ENCODE results near the gene PMIS2.

PMIS2 gene

DNA sequence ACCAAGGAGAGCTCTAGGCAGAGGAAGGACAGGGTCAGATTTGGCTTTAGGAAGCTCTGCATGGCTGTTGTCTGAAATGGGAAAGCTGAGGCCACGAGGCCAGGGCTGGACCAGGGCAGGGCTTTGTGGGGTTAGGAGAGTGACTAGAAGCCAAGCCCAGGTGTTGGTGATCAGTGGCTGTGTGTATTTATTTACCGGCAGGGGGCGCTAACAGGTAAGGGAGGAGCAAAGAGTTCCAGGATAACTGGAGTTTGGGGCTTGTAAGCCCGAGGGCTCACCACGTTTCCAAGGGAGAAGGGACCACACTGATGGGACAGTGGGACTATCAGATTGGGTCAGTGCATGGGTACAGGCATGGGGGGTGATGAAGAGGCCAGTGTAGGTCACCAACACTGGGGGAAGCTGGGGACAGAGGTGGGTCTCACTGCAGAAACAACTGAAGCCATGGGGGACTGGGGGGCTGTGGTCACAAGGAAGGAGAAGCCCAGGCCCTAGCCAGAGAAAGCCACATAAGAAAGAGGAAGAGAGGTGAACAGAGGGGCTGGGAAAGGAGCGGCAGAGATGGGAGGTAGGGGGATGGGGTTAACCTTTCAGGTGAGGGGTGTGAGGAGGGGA, 36.7 kb upstream of the PMIS2 start:
- Histone ChIP-seq H3K9me3 (ENCODE audit: control insufficient read depth, low read length) (no peaks in the 10 kb centered on the region), H3K4me3 (ENCODE audit: extremely low read depth, insufficient read depth, low read length, poor library complexity, severe bottlenecking) (no peak overlapping the region), H3K4me1 (ENCODE audit: control insufficient read depth, insufficient read depth, low read length, poor library complexity, severe bottlenecking) (peaks cover 7% of the 10 kb centered on the region), H3K27ac (ENCODE audit: low read depth, low read length, severe bottlenecking) (no peak overlapping the region), H3K36me3 (ENCODE audit: control insufficient read depth, insufficient read depth, low read length) (peaks cover 16% of the 10 kb centered on the region)
- WGBS, 2 experiments (ENCODE audit: insufficient coverage in 2 of 2): 26 to 35% methylated on average over 6 of the region's 6 CpGs

- WGBS, 2 experiments (ENCODE audit: insufficient coverage in 2 of 2): 92 to 95% methylated on average over 10 to 15 of the region's 15 CpGs
- H3K9me3 ChIP-seq (ENCODE audit: control insufficient read depth, low read length): no peaks in the 10 kb centered on the region
- no peak overlapping the region for H3K4me3 ChIP-seq (ENCODE audit: extremely low read depth, insufficient read depth, low read length, poor library complexity, severe bottlenecking)
- no peak overlapping the region for H3K27ac ChIP-seq (ENCODE audit: low read depth, low read length, severe bottlenecking)
- H3K4me1 ChIP-seq (ENCODE audit: control insufficient read depth, insufficient read depth, low read length, poor library complexity, severe bottlenecking): peaks cover 7% of the 10 kb centered on the region
- peaks cover 16% of the 10 kb centered on the region for H3K36me3 ChIP-seq (ENCODE audit: control insufficient read depth, insufficient read depth, low read length)
These were observed 36.0 kb upstream of the PMIS2 start for GRCh38 chr19:35549879-35550523.

- Histone ChIP-seq H3K27ac (ENCODE audit: low read depth, low read length, severe bottlenecking) (no peak overlapping the region), H3K9me3 (ENCODE audit: control insufficient read depth, low read length) (no peaks in the 10 kb centered on the region), H3K36me3 (ENCODE audit: control insufficient read depth, insufficient read depth, low read length) (peaks cover 16% of the 10 kb centered on the region), H3K4me1 (ENCODE audit: control insufficient read depth, insufficient read depth, low read length, poor library complexity, severe bottlenecking) (peaks cover 4% of the 10 kb centered on the region), H3K4me3 (ENCODE audit: extremely low read depth, insufficient read depth, low read length, poor library complexity, severe bottlenecking) (no peak overlapping the region)
- WGBS, 2 experiments (ENCODE audit: insufficient coverage in 2 of 2): 94 to 95% methylated on average over 18 to 21 of the region's 21 CpGs
These were observed 34.7 kb upstream of the PMIS2 start for GRCh38 chr19:35551091-35551810.

- Histone ChIP-seq H3K36me3 (ENCODE audit: control insufficient read depth, insufficient read depth, low read length) (peaks cover 6% of the 10 kb centered on the region), H3K9me3 (ENCODE audit: control insufficient read depth, low read length) (no peaks in the 10 kb centered on the region), H3K27ac (ENCODE audit: low read depth, low read length, severe bottlenecking) (no peak overlapping the region), H3K4me3 (ENCODE audit: extremely low read depth, insufficient read depth, low read length, poor library complexity, severe bottlenecking) (no peak overlapping the region), H3K4me1 (ENCODE audit: control insufficient read depth, insufficient read depth, low read length, poor library complexity, severe bottlenecking) (no peaks in the 10 kb centered on the region)
- WGBS, 2 experiments (ENCODE audit: insufficient coverage in 2 of 2): 82 to 83% methylated on average over 8 to 12 of the region's 13 CpGs
These were observed 33.2 kb upstream of the PMIS2 start for GRCh38 chr19:35552534-35553384.

- H3K4me3 ChIP-seq (ENCODE audit: extremely low read depth, insufficient read depth, low read length, poor library complexity, severe bottlenecking): no peak overlapping the region
- no peaks in the 10 kb centered on the region for H3K9me3 ChIP-seq (ENCODE audit: control insufficient read depth, low read length)
- H3K27ac ChIP-seq (ENCODE audit: low read depth, low read length, severe bottlenecking): no peak overlapping the region
- H3K4me1 ChIP-seq (ENCODE audit: control insufficient read depth, insufficient read depth, low read length, poor library complexity, severe bottlenecking): no peaks in the 10 kb centered on the region
- peaks cover 4% of the 10 kb centered on the region for H3K36me3 ChIP-seq (ENCODE audit: control insufficient read depth, insufficient read depth, low read length)
- WGBS, 2 experiments (ENCODE audit: insufficient coverage in 2 of 2): 65 to 75% methylated on average over 11 to 14 of the region's 14 CpGs
These were observed 32.5 kb upstream of the PMIS2 start for GRCh38 chr19:35553385-35554000.

DNA sequence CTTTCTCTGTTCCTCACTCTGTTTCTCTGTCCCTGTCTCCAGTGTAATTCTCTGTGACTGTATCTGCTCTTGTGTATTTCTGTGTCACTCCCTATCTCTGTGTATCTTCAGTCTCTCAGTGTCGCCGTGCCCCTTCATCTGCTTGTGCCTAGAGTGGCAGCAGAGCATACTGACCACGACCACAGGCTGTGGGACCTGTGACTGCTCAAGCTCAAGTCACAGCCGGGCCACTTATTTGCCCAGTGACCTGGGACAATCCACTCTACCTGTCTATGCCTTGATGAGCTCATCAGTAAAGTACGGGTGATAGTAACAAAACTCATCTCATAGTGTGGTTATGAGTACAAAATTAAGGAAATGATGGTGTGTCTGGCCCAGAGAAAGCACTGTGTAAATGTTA, 31.9 kb upstream of the PMIS2 start:
- Histone ChIP-seq H3K36me3 (ENCODE audit: control insufficient read depth, insufficient read depth, low read length) (no peaks in the 10 kb centered on the region), H3K4me1 (ENCODE audit: control insufficient read depth, insufficient read depth, low read length, poor library complexity, severe bottlenecking) (no peaks in the 10 kb centered on the region), H3K9me3 (ENCODE audit: control insufficient read depth, low read length) (no peaks in the 10 kb centered on the region), H3K27ac (ENCODE audit: low read depth, low read length, severe bottlenecking) (no peak overlapping the region), H3K4me3 (ENCODE audit: extremely low read depth, insufficient read depth, low read length, poor library complexity, severe bottlenecking) (no peak overlapping the region)
- WGBS, 2 experiments (ENCODE audit: insufficient coverage in 2 of 2): 78 to 84% methylated on average over 4 to 5 of the region's 5 CpGs

DNA sequence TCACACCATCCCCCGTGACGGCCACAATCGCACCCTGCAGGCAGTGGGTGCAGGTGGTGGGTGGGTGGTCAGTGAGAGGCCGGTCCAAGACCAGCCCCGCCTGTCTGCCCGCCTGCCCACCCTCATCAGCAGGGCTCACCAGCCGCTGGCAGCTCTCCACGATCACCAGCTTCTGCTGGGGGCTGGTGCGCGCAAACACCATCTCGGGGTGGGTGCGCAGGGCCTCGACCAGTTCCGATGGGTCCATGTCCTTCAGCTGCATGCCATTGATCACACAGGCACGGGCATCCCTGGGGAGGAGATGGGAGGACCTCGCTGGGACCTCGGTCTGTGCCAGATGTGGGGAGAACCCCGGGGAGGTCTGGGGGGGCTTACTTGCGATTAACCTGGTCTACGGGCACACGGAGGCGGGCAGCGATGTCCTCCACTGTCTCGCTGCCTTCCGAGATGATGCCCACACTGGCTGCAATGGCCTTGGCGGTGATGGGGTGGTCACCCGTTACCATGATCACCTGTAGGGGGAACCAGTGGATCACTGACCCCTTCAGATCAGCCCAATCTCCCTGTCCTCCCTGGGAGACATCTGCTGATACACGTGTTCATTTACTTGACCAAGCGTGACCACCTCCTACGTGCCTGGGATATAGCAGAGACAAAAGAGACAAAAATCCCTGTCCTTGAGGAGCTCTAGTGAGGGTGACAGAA, 30.5 kb upstream of the PMIS2 start:
- Histone ChIP-seq H3K36me3 (ENCODE audit: control insufficient read depth, insufficient read depth, low read length) (no peaks in the 10 kb centered on the region), H3K4me1 (ENCODE audit: control insufficient read depth, insufficient read depth, low read length, poor library complexity, severe bottlenecking) (no peaks in the 10 kb centered on the region), H3K4me3 (ENCODE audit: extremely low read depth, insufficient read depth, low read length, poor library complexity, severe bottlenecking) (no peak overlapping the region), H3K27ac (ENCODE audit: low read depth, low read length, severe bottlenecking) (no peak overlapping the region), H3K9me3 (ENCODE audit: control insufficient read depth, low read length) (no peaks in the 10 kb centered on the region)
- WGBS, 2 experiments (ENCODE audit: insufficient coverage in 2 of 2): 73 to 75% methylated on average over 22 to 25 of the region's 30 CpGs

GRCh38 chr19:35556025-35556590, 29.9 kb upstream of the PMIS2 start:
- H3K27ac ChIP-seq (ENCODE audit: low read depth, low read length, severe bottlenecking): no peak overlapping the region
- WGBS, 2 experiments (ENCODE audit: insufficient coverage in 2 of 2): 86 to 88% methylated on average over 8 to 9 of the region's 9 CpGs
- no peak overlapping the region for H3K4me3 ChIP-seq (ENCODE audit: extremely low read depth, insufficient read depth, low read length, poor library complexity, severe bottlenecking)
- no peaks in the 10 kb centered on the region for H3K9me3 ChIP-seq (ENCODE audit: control insufficient read depth, low read length)
- H3K36me3 ChIP-seq (ENCODE audit: control insufficient read depth, insufficient read depth, low read length): no peaks in the 10 kb centered on the region
- H3K4me1 ChIP-seq (ENCODE audit: control insufficient read depth, insufficient read depth, low read length, poor library complexity, severe bottlenecking): no peaks in the 10 kb centered on the region

DNA sequence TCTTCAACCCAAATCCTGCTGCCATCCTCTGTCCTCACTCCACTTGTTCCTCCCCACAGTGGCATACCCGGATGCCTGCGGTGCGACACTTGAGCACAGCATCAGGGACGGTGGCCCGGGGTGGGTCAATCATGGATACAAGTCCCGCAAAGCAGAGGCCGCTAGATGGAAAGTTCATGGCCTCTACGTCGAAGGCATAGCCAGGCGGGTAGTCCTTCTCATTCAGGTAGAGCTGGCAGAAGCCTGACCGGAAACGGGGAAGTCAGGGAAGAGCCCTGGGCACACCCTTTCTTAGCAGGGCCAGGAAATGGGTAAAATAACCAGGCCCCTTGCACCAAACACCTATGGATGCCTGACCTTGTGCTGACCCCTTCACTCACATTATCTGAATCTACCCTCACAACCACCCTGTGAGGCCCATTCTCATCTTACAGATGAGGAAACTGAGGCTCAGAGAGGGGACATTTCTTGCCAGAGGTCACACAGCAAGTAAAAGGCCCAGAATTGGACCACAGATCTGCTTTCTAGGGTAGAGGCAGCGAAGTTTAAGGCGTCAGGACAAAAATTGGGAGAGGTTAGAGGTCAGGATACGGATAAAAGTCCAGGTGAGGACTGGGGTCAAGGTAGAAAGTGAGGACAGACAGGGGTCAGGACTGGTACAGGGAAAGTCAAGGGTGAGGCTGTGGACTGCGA, 29.0 kb upstream of the PMIS2 start:
- H3K4me1 ChIP-seq (ENCODE audit: control insufficient read depth, insufficient read depth, low read length, poor library complexity, severe bottlenecking): no peaks in the 10 kb centered on the region
- no peaks in the 10 kb centered on the region for H3K9me3 ChIP-seq (ENCODE audit: control insufficient read depth, low read length)
- no peaks in the 10 kb centered on the region for H3K36me3 ChIP-seq (ENCODE audit: control insufficient read depth, insufficient read depth, low read length)
- WGBS, 2 experiments (ENCODE audit: insufficient coverage in 2 of 2): 88 to 90% methylated on average over 15 to 16 of the region's 16 CpGs
- no peak overlapping the region for H3K4me3 ChIP-seq (ENCODE audit: extremely low read depth, insufficient read depth, low read length, poor library complexity, severe bottlenecking)
- no peak overlapping the region for H3K27ac ChIP-seq (ENCODE audit: low read depth, low read length, severe bottlenecking)

Data from mesodermal cell (in vitro differentiated cells).